Kidney (tissue), 14 donors: ENCODE results near the gene GINS2. TPM values are rescaled to one million over a fixed set of nuclear protein-coding genes. Genes with fewer than 3 reads are reported as not detected.
A peak's percentile ranks its signal among the peaks of the same experiment; 100 is the strongest.

Source experiments
- DNase-seq, 5 donors: peaks; one replicate each; pipeline ENCODE4 v3.0.0-alpha.2; 2013 to 2020
- FAIRE-seq: peaks from 2 replicates; lab custom pipeline; 2012; peaks lifted over from hg19 to GRCh38; lab: Jason Lieb, UNC
- H3K27ac ChIP-seq, 2 donors: one replicate each; pipeline ENCODE4 v1.7.0; 2013; ENCODE audit warnings: low read depth in 2 of 2, low read length in 2 of 2, inconsistent platforms in 1 of 2
- H3K27me3 ChIP-seq: one replicate; pipeline ENCODE4 v1.7.1; 2013; ENCODE audit warnings: low read length, inconsistent platforms; ENCODE audit not compliant: control insufficient read depth, insufficient read depth
- H3K36me3 ChIP-seq, 3 donors: one replicate each; pipeline versions ENCODE4 v1.7.0 to v1.7.1; 2013; ENCODE audit warnings: low read length in 3 of 3, control low read depth in 1 of 3, inconsistent platforms in 1 of 3; ENCODE audit not compliant: insufficient read depth in 3 of 3, control insufficient read depth in 2 of 3
- H3K4me1 ChIP-seq, 3 donors: one replicate each; pipeline versions ENCODE4 v1.7.0 to v1.7.1; 2013; ENCODE audit warnings: low read length in 3 of 3, inconsistent platforms in 1 of 3, low read depth in 1 of 3; ENCODE audit not compliant: control insufficient read depth in 2 of 3, insufficient read depth in 2 of 3
- H3K4me3 ChIP-seq, 3 donors: one replicate each; pipeline versions ENCODE4 v1.7.0 to v1.8.1; 2013; ENCODE audit warnings: low read length in 3 of 3, control low read depth in 1 of 3, inconsistent platforms in 1 of 3
- H3K9ac ChIP-seq, 3 donors: one replicate each; pipeline versions ENCODE4 v1.7.0 to v1.7.1; 2013; ENCODE audit warnings: low read length in 3 of 3, control low read depth in 1 of 3, inconsistent platforms in 1 of 3
- H3K9me3 ChIP-seq, 3 donors: one replicate each; pipeline versions ENCODE4 v1.7.0 to v1.7.1; 2013; ENCODE audit warnings: low read length in 3 of 3, control low read depth in 1 of 3, inconsistent platforms in 1 of 3; ENCODE audit not compliant: control insufficient read depth in 2 of 3, insufficient read depth in 1 of 3
- intact Hi-C: fragments of 100-400 bp; cut with DNase I; formaldehyde crosslinking; loops from one replicate; pipeline ENCODE4 v1.11.1; 2022
- polyA plus RNA-seq: library from polyadenylated mRNA; stranded (reverse); fragments of 350-450 nt; fragmentation: Illumina TruSeq; extraction: RNeasy Lipid Tissue Mini Kit (QIAGEN cat#74804); gene quantifications from one replicate; pipeline ENCODE4 v1.2.3, GENCODE V29; 2014; ENCODE audit warnings: low read depth, low replicate concordance; ENCODE audit not compliant: insufficient read depth
- total RNA-seq: library from RNA; stranded (reverse); fragmentation: NEBNext Ultra II Directional; extraction: Animal tissue kit (Norgen Biotek cat#: 25700); gene quantifications from one replicate; pipeline ENCODE4 v1.2.1, GENCODE V29; 2021
- TF ChIP-seq, protein P1 (sequence below): IDR thresholded peaks from 3 replicates; pipeline ENCODE4 v1.5.1; 2012; ENCODE audit warnings: mild to moderate bottlenecking, moderate library complexity, borderline replicate concordance; ENCODE audit not compliant: insufficient read depth; ENCODE audit errors: extremely low read depth
- donor health status: control.
- donor health status: control.
- donor health status: control.
- donor health status: control.
- donor health status: control.
- donor health status: DM: yes; HTN: yes; CAD: no.
- donor health status: Normal renal cell carcinoma (clear cell type).

GINS2 gene
- total and polyA plus RNA-seq, 2 donors from 2014 or later: 0.88 to 0.97 TPM

DNA sequence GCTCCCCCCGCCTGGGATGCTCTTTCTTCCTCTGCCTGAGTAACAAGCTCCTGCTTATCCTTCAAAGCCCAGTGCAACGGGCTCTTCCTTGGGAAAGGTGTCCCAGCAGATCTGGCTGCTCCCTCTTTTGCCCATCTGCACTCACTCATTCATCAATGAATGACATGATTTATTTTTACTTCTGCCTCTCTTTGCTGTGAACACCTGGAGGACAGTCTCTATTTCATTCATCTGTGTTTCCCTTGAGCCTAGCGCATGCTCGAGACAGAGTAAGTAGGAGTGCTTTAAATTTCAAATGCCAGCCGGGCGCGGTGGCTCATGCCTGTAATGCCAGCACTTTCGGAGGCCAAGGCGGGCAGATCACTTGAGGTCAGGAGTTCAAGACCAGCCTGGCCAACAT, 22.0 kb upstream of the GINS2 start:
- H3K9ac ChIP-seq: no peak overlapping the region
- TF ChIP-seq, protein P1, sequence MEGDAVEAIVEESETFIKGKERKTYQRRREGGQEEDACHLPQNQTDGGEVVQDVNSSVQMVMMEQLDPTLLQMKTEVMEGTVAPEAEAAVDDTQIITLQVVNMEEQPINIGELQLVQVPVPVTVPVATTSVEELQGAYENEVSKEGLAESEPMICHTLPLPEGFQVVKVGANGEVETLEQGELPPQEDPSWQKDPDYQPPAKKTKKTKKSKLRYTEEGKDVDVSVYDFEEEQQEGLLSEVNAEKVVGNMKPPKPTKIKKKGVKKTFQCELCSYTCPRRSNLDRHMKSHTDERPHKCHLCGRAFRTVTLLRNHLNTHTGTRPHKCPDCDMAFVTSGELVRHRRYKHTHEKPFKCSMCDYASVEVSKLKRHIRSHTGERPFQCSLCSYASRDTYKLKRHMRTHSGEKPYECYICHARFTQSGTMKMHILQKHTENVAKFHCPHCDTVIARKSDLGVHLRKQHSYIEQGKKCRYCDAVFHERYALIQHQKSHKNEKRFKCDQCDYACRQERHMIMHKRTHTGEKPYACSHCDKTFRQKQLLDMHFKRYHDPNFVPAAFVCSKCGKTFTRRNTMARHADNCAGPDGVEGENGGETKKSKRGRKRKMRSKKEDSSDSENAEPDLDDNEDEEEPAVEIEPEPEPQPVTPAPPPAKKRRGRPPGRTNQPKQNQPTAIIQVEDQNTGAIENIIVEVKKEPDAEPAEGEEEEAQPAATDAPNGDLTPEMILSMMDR: no peak
- peaks cover 0 to 3% (median 0%) of the 10 kb centered on the region in 3 donors for H3K4me1 ChIP-seq
- no peak overlapping the region for H3K27ac ChIP-seq
- H3K36me3 ChIP-seq: no peaks in the 10 kb centered on the region
- intact Hi-C loops: no loop called here
- H3K4me3 ChIP-seq: no peak overlapping the region
- H3K9me3 ChIP-seq: peaks cover 0 to 8% (median 1%) of the 10 kb centered on the region in 3 donors
- DNase-seq: peak in 3 of 5 donors; percentile 54 to 59 (median 55)
- no peaks in the 10 kb centered on the region for H3K27me3 ChIP-seq
- no peak for FAIRE-seq

DNA sequence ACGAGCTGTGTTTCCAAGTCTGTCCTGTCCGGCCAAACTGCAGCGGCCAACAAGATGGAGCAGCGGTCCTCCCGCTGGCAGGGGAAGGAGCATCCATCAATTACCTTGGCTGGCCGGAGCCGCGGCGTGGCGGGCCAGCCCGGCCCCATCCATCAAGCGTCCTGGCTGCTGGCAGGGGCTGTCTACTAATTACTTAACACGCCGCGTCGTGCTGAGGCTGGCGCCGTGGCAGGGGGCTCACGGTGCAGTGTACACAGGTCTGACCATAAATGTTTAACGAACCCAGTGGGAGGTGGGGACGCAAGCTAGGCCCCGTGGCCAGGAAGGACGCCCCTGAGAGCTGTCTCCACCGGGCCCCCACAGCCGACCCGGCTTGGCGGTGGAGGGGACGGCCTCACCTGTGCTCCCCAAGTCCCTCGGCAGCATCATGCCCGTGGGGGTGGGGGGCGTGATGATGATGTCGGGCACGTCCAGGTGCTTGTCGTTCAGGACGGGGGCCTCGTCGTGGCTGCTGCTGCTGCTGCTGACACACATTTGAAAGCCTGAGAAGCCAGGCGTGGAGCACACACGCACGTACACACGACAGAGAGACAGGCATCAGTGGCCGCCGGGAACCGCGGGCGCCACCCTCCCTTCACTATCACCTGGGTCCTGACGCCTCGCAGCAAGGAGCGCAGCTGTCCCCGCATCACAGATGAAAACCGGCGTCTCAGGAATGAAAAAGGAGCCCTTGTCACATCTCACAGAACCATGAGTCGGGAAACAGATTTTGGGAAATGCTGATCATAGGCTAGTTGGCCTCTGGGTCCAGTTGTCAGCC, 21.2 kb upstream of the GINS2 start:
- Histone ChIP-seq H3K27ac (no peak overlapping the region), H3K9ac (no peak overlapping the region), H3K4me3 (no peak overlapping the region), H3K27me3 (no peaks in the 10 kb centered on the region), H3K9me3 (peaks cover 0 to 8% (median 1%) of the 10 kb centered on the region in 3 donors), H3K36me3 (no peaks in the 10 kb centered on the region), H3K4me1 (no peaks in the 10 kb centered on the region)
- FAIRE-seq: no peak
- intact Hi-C loops: no loop called here
- TF ChIP-seq, protein P1: no peak
- peak in 2 of 5 donors; percentile 59 to 64 for DNase-seq

DNA sequence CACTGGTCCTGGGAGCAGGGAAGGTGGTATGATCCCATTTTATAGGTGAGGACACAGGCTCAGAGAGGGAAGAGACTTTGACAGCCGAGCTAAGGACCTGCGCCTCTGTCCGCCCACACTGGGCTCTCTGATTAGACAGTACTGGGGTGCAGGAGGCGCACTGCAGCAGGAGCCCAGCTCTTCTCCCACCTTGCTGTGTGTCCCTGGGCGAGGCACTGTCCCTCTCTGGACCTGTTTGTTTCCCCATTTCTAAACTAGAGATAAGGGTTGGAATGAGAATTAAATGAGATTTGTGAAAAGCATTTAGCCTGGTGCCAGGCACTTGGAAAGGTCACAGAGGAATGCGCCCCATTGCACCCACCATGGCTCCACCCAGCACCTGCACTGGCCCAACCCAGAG, 19.6 kb upstream of the GINS2 start:
- DNase-seq (no peak), FAIRE-seq (no peak)
- no peaks in the 10 kb centered on the region for H3K27me3 ChIP-seq
- H3K36me3 ChIP-seq: no peaks in the 10 kb centered on the region
- H3K4me1 ChIP-seq: no peaks in the 10 kb centered on the region
- no peak overlapping the region for H3K27ac ChIP-seq
- peaks cover 0 to 8% (median 1%) of the 10 kb centered on the region in 3 donors for H3K9me3 ChIP-seq
- intact Hi-C loops: no loop called here
- TF ChIP-seq, protein P1: no peak
- H3K9ac ChIP-seq: no peak overlapping the region
- no peak overlapping the region for H3K4me3 ChIP-seq
